ENCODE data around the gene TERT. TPM values are rescaled to one million over a fixed set of nuclear protein-coding genes. Genes with fewer than 3 reads are reported as not detected.

Gene TERT
- total and polyA plus RNA-seq, 12 donors = not detected

GRCh38 chr5:1315018-1315708 lies 20.3 kb upstream of the TERT start:
- WGBS, 2 donors = 84 to 88% methylated on average over 13 of the region's 13 CpGs

GRCh38 chr5:1314564-1314982 lies 19.7 kb upstream of the TERT start:
- peaks cover 0 to 27% (median 9%) of the 10 kb centered on the region in 9 donors for H3K36me3 ChIP-seq
- WGBS, 2 donors = 91 to 97% methylated on average over 13 of the region's 13 CpGs
- peaks cover 0 to 7% (median 0%) of the 10 kb centered on the region in 11 donors for H3K9me3 ChIP-seq
- peaks cover 0 to 26% (median 8%) of the 10 kb centered on the region in 7 donors for H3K27me3 ChIP-seq
- DNase-seq (no peak), ATAC-seq (no peak)
- TF ChIP-seq CTCF (IDR thresholded peaks at IDR 0.05) = no peak
- no peak overlapping the region for H3K4me3 ChIP-seq
- H3K27ac ChIP-seq = no peak overlapping the region
- intact Hi-C loops (cut with DNase I) = no loop called here
- peaks cover 0 to 31% (median 0%) of the 10 kb centered on the region in 9 donors for H3K4me1 ChIP-seq

More at GRCh38 chr5:1315018-1315708, 20.3 kb upstream of the TERT start:
- ATAC-seq (no peak), DNase-seq (no peak)
- H3K36me3 ChIP-seq = peaks cover 0 to 33% (median 11%) of the 10 kb centered on the region in 9 donors
- no peak for TF ChIP-seq CTCF (IDR thresholded peaks at IDR 0.05)
- H3K9me3 ChIP-seq = peaks cover 0 to 7% (median 0%) of the 10 kb centered on the region in 11 donors
- intact Hi-C loops (cut with DNase I) = no loop called here
- no peak overlapping the region for H3K4me3 ChIP-seq
- H3K4me1 ChIP-seq = peaks cover 0 to 31% (median 0%) of the 10 kb centered on the region in 9 donors
- no peak overlapping the region for H3K27ac ChIP-seq
- peaks cover 0 to 20% (median 4%) of the 10 kb centered on the region in 7 donors for H3K27me3 ChIP-seq

- intact Hi-C loops (cut with DNase I) = no loop called here
- H3K9me3 ChIP-seq = peaks cover 0 to 7% (median 0%) of the 10 kb centered on the region in 11 donors
- WGBS, 2 donors = 70 to 77% methylated on average over 25 of the region's 25 CpGs
- TF ChIP-seq CTCF (IDR thresholded peaks at IDR 0.05) = no peak
- H3K27me3 ChIP-seq = peaks cover 0 to 27% (median 8%) of the 10 kb centered on the region in 7 donors
- peaks cover 0 to 31% (median 0%) of the 10 kb centered on the region in 9 donors for H3K4me1 ChIP-seq
- peaks cover 0 to 14% (median 3%) of the 10 kb centered on the region in 9 donors for H3K36me3 ChIP-seq
- ATAC-seq = no peak
- DNase-seq = no peak
- H3K4me3 ChIP-seq = no peak overlapping the region
- peak overlapping the region in 1 of 10 donors; percentile 16 for H3K27ac ChIP-seq
These were observed 18.3 kb upstream of the TERT start for GRCh38 chr5:1312993-1313833.

- no peak for ATAC-seq
- H3K9me3 ChIP-seq = peaks cover 0 to 7% (median 0%) of the 10 kb centered on the region in 11 donors
- 87 to 89% methylated on average over 7 of the region's 7 CpGs for WGBS, 2 donors
- H3K27me3 ChIP-seq = peaks cover 0 to 27% (median 8%) of the 10 kb centered on the region in 7 donors
- H3K4me3 ChIP-seq = no peak overlapping the region
- no peak overlapping the region for H3K27ac ChIP-seq
- H3K4me1 ChIP-seq = peaks cover 0 to 31% (median 0%) of the 10 kb centered on the region in 9 donors
- intact Hi-C loops (cut with DNase I) = no loop called here
- no peak for DNase-seq
- TF ChIP-seq CTCF (IDR thresholded peaks at IDR 0.05) = no peak
- H3K36me3 ChIP-seq = peaks cover 0 to 3% (median 0%) of the 10 kb centered on the region in 9 donors
These were observed 17.3 kb upstream of the TERT start for GRCh38 chr5:1312206-1312605.

Data from heart right ventricle (tissue), 16 donors.